IMR-90 (cell line): ENCODE results near the gene ADCY9. TPM values are rescaled to one million over a fixed set of nuclear protein-coding genes. Genes with fewer than 3 reads are reported as not detected.

Experiments
- ATAC-seq: fragments of 200-7000 bp; cut with Tn5 transposase; 2 replicates; pipeline ENCODE4 v1.9.1; 2020; ENCODE audit warnings: low read depth, mild to moderate bottlenecking, moderate library complexity
- BruUV-seq: library from RNA; stranded (reverse); fragments of 400-500 nt; replicated peaks from 2 replicates; lab custom pipeline; 2021; lab: Mats Ljungman, UMichigan
- CTCF ChIA-PET: fragments of 300-600 bp; formaldehyde crosslinking; extraction: SDS; loops from one replicate; lab custom pipeline; 2021; ENCODE audit warnings: antibody characterized with exemption; lab: Yijun Ruan, JAX
- POLR2A ChIA-PET: fragments of 300-600 bp; sonication (Branson Sonifier 250); formaldehyde crosslinking; loops from one replicate; lab custom pipeline; 2022; ENCODE audit warnings: antibody characterized with exemption; ENCODE audit not compliant: unreplicated experiment; lab: Charles Lee
- DNase-seq: peaks from one replicate; pipeline ENCODE4 v3.0.0; 2013
- H2AFZ ChIP-seq: replicated peaks from 2 replicates; pipeline ENCODE3; 2013; ENCODE audit warnings: low read length, mild to moderate bottlenecking; ENCODE audit not compliant: poor library complexity
- H2AK5ac ChIP-seq: 2 replicates; pipeline ENCODE4 v1.6.1; 2013; ENCODE audit warnings: low read depth, low read length, inconsistent platforms
- H2AK9ac ChIP-seq: replicated peaks from 2 replicates; pipeline ENCODE3; 2013; ENCODE audit warnings: mild to moderate bottlenecking, low read depth, low read length, moderate library complexity; ENCODE audit not compliant: poor library complexity
- H2BK120ac ChIP-seq: 2 replicates; pipeline ENCODE4 v1.6.1; 2013; ENCODE audit warnings: low read depth, low read length, inconsistent platforms
- H2BK15ac ChIP-seq: 3 replicates; pipeline ENCODE4 v1.6.1; 2013; ENCODE audit warnings: low read depth, low read length, inconsistent platforms
- H2BK20ac ChIP-seq: 2 replicates; pipeline ENCODE4 v1.6.1; 2013; ENCODE audit warnings: low read depth, mild to moderate bottlenecking, inconsistent platforms, low read length, moderate library complexity
- H2BK5ac ChIP-seq: 2 replicates; pipeline ENCODE4 v1.6.1; 2013; ENCODE audit warnings: mild to moderate bottlenecking, low read depth, low read length, inconsistent platforms; ENCODE audit not compliant: poor library complexity, severe bottlenecking
- H3K14ac ChIP-seq: replicated peaks from 2 replicates; pipeline ENCODE4 v1.6.1; 2013; ENCODE audit warnings: low read depth, low read length, inconsistent platforms
- H3K18ac ChIP-seq: 2 replicates; pipeline ENCODE4 v1.6.1; 2013; ENCODE audit warnings: low read depth, low read length, control low read depth
- H3K23ac ChIP-seq: 2 replicates; pipeline ENCODE4 v1.6.1; 2013; ENCODE audit warnings: low read depth, low read length, inconsistent platforms
- H3K27ac ChIP-seq: 2 replicates; pipeline ENCODE4 v1.5.1; 2013; ENCODE audit warnings: mild to moderate bottlenecking, control low read depth, low read length; ENCODE audit not compliant: insufficient read depth
- H3K27me3 ChIP-seq: 2 replicates; pipeline ENCODE4 v1.6.1; 2013; ENCODE audit warnings: low read length; ENCODE audit not compliant: control insufficient read depth, insufficient read depth
- H3K36me3 ChIP-seq: 2 replicates; pipeline ENCODE4 v1.6.1; 2013; ENCODE audit warnings: low read length, mixed read lengths; ENCODE audit not compliant: control insufficient read depth, insufficient read depth
- H3K4ac ChIP-seq: 2 replicates; pipeline ENCODE4 v1.6.1; 2013; ENCODE audit warnings: low read depth, low read length, inconsistent platforms
- H3K4me1 ChIP-seq: 2 replicates; pipeline ENCODE4 v1.6.1; 2013; ENCODE audit warnings: low read length, mixed read lengths; ENCODE audit not compliant: control insufficient read depth, insufficient read depth
- H3K4me2 ChIP-seq: 2 replicates; pipeline ENCODE4 v1.6.1; 2013; ENCODE audit warnings: low read depth, mild to moderate bottlenecking, control low read depth, low read length, moderate library complexity
- H3K4me3 ChIP-seq: 2 replicates; pipeline ENCODE4 v1.5.1; 2013; ENCODE audit warnings: low read depth, mild to moderate bottlenecking, control low read depth, low read length, moderate library complexity; ENCODE audit not compliant: insufficient read depth
- H3K56ac ChIP-seq: 2 replicates; pipeline ENCODE4 v1.6.1; 2013; ENCODE audit warnings: low read length, inconsistent platforms; ENCODE audit not compliant: insufficient read depth; ENCODE audit errors: extremely low read depth
- H3K79me1 ChIP-seq, 2 experiments: 2 replicates each; pipeline ENCODE4 v1.6.1; 2013; ENCODE audit warnings: low read length in 2 of 2, inconsistent platforms in 1 of 2, low read depth in 1 of 2
- H3K9ac ChIP-seq: 2 replicates; pipeline ENCODE4 v1.6.1; 2013; ENCODE audit warnings: low read depth, low read length, control low read depth
- H3K9me1 ChIP-seq: 2 replicates; pipeline ENCODE4 v1.6.1; 2013; ENCODE audit warnings: low read length, inconsistent platforms; ENCODE audit not compliant: insufficient read depth
- H3K9me3 ChIP-seq: 2 replicates; pipeline ENCODE4 v1.6.1; 2013; ENCODE audit warnings: low read length; ENCODE audit not compliant: control insufficient read depth, insufficient read depth
- H4K20me1 ChIP-seq: 2 replicates; pipeline ENCODE4 v1.6.1; 2013; ENCODE audit warnings: low read length, inconsistent platforms; ENCODE audit not compliant: insufficient read depth
- H4K5ac ChIP-seq: 2 replicates; pipeline ENCODE4 v1.6.1; 2013; ENCODE audit warnings: mild to moderate bottlenecking, low read depth, low read length, control low read depth
- H4K8ac ChIP-seq, 2 experiments: 2 replicates each; pipeline ENCODE4 v1.6.1; 2013; ENCODE audit warnings: low read depth in 2 of 2, low read length in 2 of 2, control low read depth in 1 of 2, inconsistent platforms in 1 of 2
- H4K91ac ChIP-seq: 2 replicates; pipeline ENCODE4 v1.6.1; 2013; ENCODE audit warnings: low read depth, low read length, inconsistent platforms; ENCODE audit not compliant: insufficient read depth
- CEBPB ChIP-seq: IDR thresholded peaks from 2 replicates; pipeline ENCODE4 v1.6.1; 2012; ENCODE audit warnings: low read depth, low read length, improper control_type of control experiment
- CHD1 ChIP-seq: IDR thresholded peaks from 2 replicates; pipeline ENCODE4 v1.6.1; 2012; ENCODE audit warnings: low read depth, low read length, improper control_type of control experiment
- FOS ChIP-seq: fragments of 150-350 bp; IDR thresholded peaks from 2 replicates; pipeline ENCODE4 v1.6.1; 2016; ENCODE audit warnings: low read depth, low read length
- MAFK ChIP-seq: IDR thresholded peaks from 2 replicates; pipeline ENCODE4 v1.6.1; 2012; ENCODE audit warnings: low read depth, low read length, improper control_type of control experiment
- MAZ ChIP-seq: IDR thresholded peaks from 2 replicates; pipeline ENCODE4 v1.6.1; 2012; ENCODE audit warnings: low read depth, mild to moderate bottlenecking, low read length, improper control_type of control experiment, moderate library complexity, borderline replicate concordance
- RCOR1 ChIP-seq: IDR thresholded peaks from 2 replicates; pipeline ENCODE4 v1.6.1; 2012; ENCODE audit warnings: mild to moderate bottlenecking, low read length, improper control_type of control experiment; ENCODE audit not compliant: insufficient replicate concordance
- RFX5 ChIP-seq: IDR thresholded peaks from 2 replicates; pipeline ENCODE4 v1.8.0; 2012; ENCODE audit warnings: low read depth, mild to moderate bottlenecking, low read length, moderate library complexity
- SMC3 ChIP-seq: fragments of 150-350 bp; IDR thresholded peaks from 2 replicates; pipeline ENCODE4 v1.6.1; 2016; ENCODE audit warnings: low read depth, mild to moderate bottlenecking, antibody characterized with exemption, low read length, moderate library complexity
- WGBS, 2 experiments: methylation state at CpG; one replicate each; pipeline versions ENCODE4 v1.1.5 to v1.1.7; 2013; ENCODE audit warnings: missing lambda C conversion rate in 2 of 2; ENCODE audit not compliant: insufficient read length in 1 of 2; ENCODE audit errors: extremely low coverage in 2 of 2; 5-methylcytosine and 5-hydroxymethylcytosine counted together
- dilution Hi-C: fragments of 300-500 bp; cut with HindIII; formaldehyde crosslinking; loops from one replicate; pipeline ENCODE4 v1.14.3; 2018; ENCODE audit warnings: low sequenced_read_pairs; ENCODE audit not compliant: unreplicated experiment
- in situ Hi-C: fragments of 300-500 bp; cut with MboI; formaldehyde crosslinking; loops from 3 replicates; pipeline ENCODE4 v1.14.3; 2019; ENCODE audit warnings: low sequenced_read_pairs, inconsistent platforms, mixed read lengths
- intact Hi-C: fragments of 100-400 bp; cut with micrococcal nuclease; formaldehyde crosslinking; loops from 2 replicates; pipeline ENCODE4 v1.10.0; 2022
- polyA plus RNA-seq, 3 experiments: library from polyadenylated mRNA; depleted of rRNA; stranded (reverse); fragments of >200 nt; gene quantifications; 2 replicates each; pipeline ENCODE4 v1.2.3, GENCODE V29; 2012; ENCODE audit warnings: low replicate concordance in 1 of 3
- total RNA-seq: library from RNA; depleted of rRNA; stranded (reverse); fragments of >200 nt; gene quantifications from 2 replicates; pipeline ENCODE4 v1.2.3, GENCODE V29; 2012
- TF ChIP-seq, protein P1 (sequence below): fragments of 150-350 bp; IDR thresholded peaks from 2 replicates; pipeline ENCODE4 v1.6.1; 2016; ENCODE audit warnings: low read depth, mild to moderate bottlenecking, low read length, moderate library complexity, borderline replicate concordance
- TF ChIP-seq, protein P2 (sequence below): conservative IDR thresholded peaks from 2 replicates; pipeline ENCODE4 v1.5.1; 2012; ENCODE audit warnings: mild to moderate bottlenecking, low read depth, low read length, improper control_type of control experiment
- TF ChIP-seq, protein P3 (sequence below): fragments of 150-350 bp; IDR thresholded peaks from 2 replicates; pipeline ENCODE4 v1.6.1; 2017; ENCODE audit warnings: mild to moderate bottlenecking, antibody characterized with exemption, low read length, low read depth

Gene ADCY9
- total and polyA plus RNA-seq, 2 of the 4 experiments (the other 2 are of a cell fraction): 5.4 to 12.5 TPM

DNA sequence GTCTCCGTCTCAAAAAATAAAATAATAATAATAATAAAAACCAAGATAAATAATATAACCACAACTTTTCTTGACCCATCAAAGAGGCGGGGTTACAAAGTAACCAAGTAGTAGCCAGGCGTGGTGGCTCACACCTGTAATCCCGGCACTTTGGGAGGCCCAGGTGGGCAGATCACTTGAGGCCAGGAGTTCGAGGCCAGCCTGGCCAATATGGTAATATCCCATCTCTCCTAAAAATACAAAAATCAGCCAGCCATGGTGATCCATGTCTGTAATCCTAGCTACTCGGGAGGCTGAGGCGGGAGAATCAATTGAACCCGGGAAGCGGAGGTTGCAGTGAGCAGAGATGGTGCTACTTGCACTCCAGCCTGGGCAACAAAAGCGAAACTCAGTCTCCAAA lies 45.3 kb downstream of the ADCY9 start (continued):
- TF ChIP-seq, protein P1, sequence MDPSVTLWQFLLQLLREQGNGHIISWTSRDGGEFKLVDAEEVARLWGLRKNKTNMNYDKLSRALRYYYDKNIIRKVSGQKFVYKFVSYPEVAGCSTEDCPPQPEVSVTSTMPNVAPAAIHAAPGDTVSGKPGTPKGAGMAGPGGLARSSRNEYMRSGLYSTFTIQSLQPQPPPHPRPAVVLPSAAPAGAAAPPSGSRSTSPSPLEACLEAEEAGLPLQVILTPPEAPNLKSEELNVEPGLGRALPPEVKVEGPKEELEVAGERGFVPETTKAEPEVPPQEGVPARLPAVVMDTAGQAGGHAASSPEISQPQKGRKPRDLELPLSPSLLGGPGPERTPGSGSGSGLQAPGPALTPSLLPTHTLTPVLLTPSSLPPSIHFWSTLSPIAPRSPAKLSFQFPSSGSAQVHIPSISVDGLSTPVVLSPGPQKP: no peak
- no peak for TF ChIP-seq MAZ

DNA sequence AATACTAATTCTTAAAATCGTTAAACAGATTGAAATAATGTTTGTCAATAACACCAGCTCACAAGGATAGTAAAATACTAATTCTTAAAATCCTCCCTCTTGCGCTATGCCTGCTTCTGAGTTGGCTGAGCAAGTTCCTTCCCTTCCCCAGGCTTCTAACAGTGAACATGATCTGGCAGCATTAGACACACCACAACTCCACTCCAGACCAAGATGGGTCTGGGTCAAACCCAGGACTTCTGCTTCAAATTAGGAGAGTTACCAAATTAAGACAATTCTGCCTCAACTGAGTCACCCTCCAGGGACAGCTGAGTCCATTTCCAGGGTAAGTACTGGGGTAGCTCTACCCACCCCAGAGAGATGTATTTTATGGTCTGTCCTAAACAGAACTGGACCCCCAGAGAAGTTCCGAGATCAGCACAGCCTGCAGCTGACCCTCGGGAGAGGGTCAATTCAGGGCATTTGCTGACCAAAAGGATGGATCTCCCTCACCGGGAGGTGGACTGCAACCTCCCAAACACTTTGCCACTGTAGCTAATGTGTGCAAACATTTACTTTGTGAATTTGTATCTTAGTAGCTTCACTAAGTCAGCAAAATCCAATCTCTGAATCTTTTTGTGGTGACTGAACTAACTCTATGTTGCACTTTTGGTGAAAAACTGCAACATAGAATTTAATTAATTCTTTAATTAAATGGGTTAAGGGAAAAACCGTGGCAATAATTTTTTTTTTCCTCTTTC lies 48.8 kb downstream of the ADCY9 start:
- peak overlapping the region in 1 of 2 experiments; percentile 9; a peak in 1 of 4 replicates for H4K8ac ChIP-seq
- H3K4me1 ChIP-seq: peaks cover 4% of the 10 kb centered on the region; the same call in 1 of the 2 replicates
- intact Hi-C loops (no loop called here), in situ Hi-C loops (no loop called here), dilution Hi-C loops (no loop called here)
- no peak overlapping the region for H4K91ac ChIP-seq
- ATAC-seq: peak; percentile 44
- no peak overlapping the region for H3K4me3 ChIP-seq
- WGBS, 2 experiments: no CpG with 5 or more reads among the region's 6 CpGs
- H3K18ac ChIP-seq: no peak overlapping the region
- no peak overlapping the region; the same call in 1 of the 2 replicates for H4K5ac ChIP-seq
- no peak overlapping the region for H2AK5ac ChIP-seq
- no peaks in the 10 kb centered on the region for H3K27me3 ChIP-seq
- 0 out of 2 replicates have a peak overlapping the region, but pooled peaks have one; percentile 8 for H3K23ac ChIP-seq
- no peak overlapping the region for H3K4me2 ChIP-seq
- no peak overlapping the region for H2AFZ ChIP-seq
- ChIA-PET CTCF (interaction anchor here (0.6 kb wide), 1 partner anchor 69 kb away, joined by 5 read pairs; no protein-coding TSS in a partner anchor), POLR2A (no interaction called here)
- H2BK120ac ChIP-seq: no peak overlapping the region
- BruUV-seq: no TSS peak
- H2BK20ac ChIP-seq: no peak overlapping the region
- H3K14ac ChIP-seq: peak overlapping the region; percentile 44; the same call in 1 of the 2 replicates
- peaks cover 31 to 63% of the 10 kb centered on the region in 2 experiments for H3K79me1 ChIP-seq
- H3K4ac ChIP-seq: peak overlapping the region; percentile 1; the same call in 1 of the 2 replicates
- H2AK9ac ChIP-seq: no peak overlapping the region
- no peak overlapping the region for H3K9ac ChIP-seq
- H4K20me1 ChIP-seq: 0 out of 2 replicates have a peak, but pooled peaks cover 3% of the 10 kb centered on the region
- H3K36me3 ChIP-seq: no peaks in the 10 kb centered on the region; the same call in 1 of the 2 replicates
- DNase-seq: peak; percentile 27
- no peak overlapping the region for H2BK5ac ChIP-seq
- no peak overlapping the region for H3K27ac ChIP-seq
- H3K56ac ChIP-seq: no peak overlapping the region; the same call in 1 of the 2 replicates
- peaks cover 11% of the 10 kb centered on the region; the same call in 1 of the 2 replicates for H3K9me1 ChIP-seq
- no peak overlapping the region for H2BK15ac ChIP-seq
- peaks cover 7% of the 10 kb centered on the region for H3K9me3 ChIP-seq
- no peak for TF ChIP-seq MAZ
- TF ChIP-seq CEBPB: no peak
- no peak for TF ChIP-seq RFX5
- no peak for TF ChIP-seq SMC3
- TF ChIP-seq, protein P2, sequence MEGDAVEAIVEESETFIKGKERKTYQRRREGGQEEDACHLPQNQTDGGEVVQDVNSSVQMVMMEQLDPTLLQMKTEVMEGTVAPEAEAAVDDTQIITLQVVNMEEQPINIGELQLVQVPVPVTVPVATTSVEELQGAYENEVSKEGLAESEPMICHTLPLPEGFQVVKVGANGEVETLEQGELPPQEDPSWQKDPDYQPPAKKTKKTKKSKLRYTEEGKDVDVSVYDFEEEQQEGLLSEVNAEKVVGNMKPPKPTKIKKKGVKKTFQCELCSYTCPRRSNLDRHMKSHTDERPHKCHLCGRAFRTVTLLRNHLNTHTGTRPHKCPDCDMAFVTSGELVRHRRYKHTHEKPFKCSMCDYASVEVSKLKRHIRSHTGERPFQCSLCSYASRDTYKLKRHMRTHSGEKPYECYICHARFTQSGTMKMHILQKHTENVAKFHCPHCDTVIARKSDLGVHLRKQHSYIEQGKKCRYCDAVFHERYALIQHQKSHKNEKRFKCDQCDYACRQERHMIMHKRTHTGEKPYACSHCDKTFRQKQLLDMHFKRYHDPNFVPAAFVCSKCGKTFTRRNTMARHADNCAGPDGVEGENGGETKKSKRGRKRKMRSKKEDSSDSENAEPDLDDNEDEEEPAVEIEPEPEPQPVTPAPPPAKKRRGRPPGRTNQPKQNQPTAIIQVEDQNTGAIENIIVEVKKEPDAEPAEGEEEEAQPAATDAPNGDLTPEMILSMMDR: no peak
- no peak for TF ChIP-seq CHD1
- no peak for TF ChIP-seq FOS
- no peak for TF ChIP-seq RCOR1
- no peak for TF ChIP-seq MAFK
- TF ChIP-seq, protein P3, sequence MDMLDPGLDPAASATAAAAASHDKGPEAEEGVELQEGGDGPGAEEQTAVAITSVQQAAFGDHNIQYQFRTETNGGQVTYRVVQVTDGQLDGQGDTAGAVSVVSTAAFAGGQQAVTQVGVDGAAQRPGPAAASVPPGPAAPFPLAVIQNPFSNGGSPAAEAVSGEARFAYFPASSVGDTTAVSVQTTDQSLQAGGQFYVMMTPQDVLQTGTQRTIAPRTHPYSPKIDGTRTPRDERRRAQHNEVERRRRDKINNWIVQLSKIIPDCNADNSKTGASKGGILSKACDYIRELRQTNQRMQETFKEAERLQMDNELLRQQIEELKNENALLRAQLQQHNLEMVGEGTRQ: no peak
